SKM-1 treated with dmso at 0.1 percent for 144 hours (cell line): ENCODE measurements around the gene KRTAP12-4.
"Not testable (repeated sequence)": the region's sequence is repeated elsewhere in the genome, so short reads cannot be mapped to it uniquely, and the experiment has no call there.

Experiments
- DNase-seq: peaks from one replicate; lab custom pipeline; 2025; ENCODE audit not compliant: unreplicated experiment; lab: John Stamatoyannopoulos, UW

KRTAP12-4 gene

GRCh38 chr21:44654576-44655175, at the start of gene KRTAP12-4:
KRTAP12-4 (minus strand) TSS chr21:44654659; CDS start chr21:44654614, 45 bp downstream.
- no peak for DNase-seq

GRCh38 chr21:44703731-44704635, 49.5 kb upstream of the KRTAP12-4 start:
- no peak for DNase-seq

- DNase-seq: no peak
These were observed 48.7 kb upstream of the KRTAP12-4 start for GRCh38 chr21:44702973-44703730.

- no peak for DNase-seq
These were observed 47.9 kb upstream of the KRTAP12-4 start for GRCh38 chr21:44702111-44702972.

- no peak for DNase-seq
These were observed 47.1 kb upstream of the KRTAP12-4 start for GRCh38 chr21:44701541-44701940.

GRCh38 chr21:44701023-44701400, 46.6 kb upstream of the KRTAP12-4 start:
- DNase-seq: no peak

- no peak for DNase-seq
These were observed 45.9 kb upstream of the KRTAP12-4 start for GRCh38 chr21:44700101-44701022.

- DNase-seq: no peak
These were observed 45.1 kb upstream of the KRTAP12-4 start for GRCh38 chr21:44699502-44700001.

GRCh38 chr21:44697811-44698734, 43.6 kb upstream of the KRTAP12-4 start:
- no peak for DNase-seq

GRCh38 chr21:44697172-44697810, 42.8 kb upstream of the KRTAP12-4 start, which contains the start of gene KRTAP10-12:
KRTAP10-12 (plus strand) TSS chr21:44697172; CDS start chr21:44697202, 30 bp downstream.
- not testable (repeated sequence) for DNase-seq

GRCh38 chr21:44696572-44696971, 42.1 kb upstream of the KRTAP12-4 start:
- DNase-seq: no peak

GRCh38 chr21:44695641-44696040, 41.2 kb upstream of the KRTAP12-4 start:
- DNase-seq: no peak

GRCh38 chr21:44695184-44695583, 40.7 kb upstream of the KRTAP12-4 start:
- no peak for DNase-seq

- no peak for DNase-seq
These were observed 40.3 kb upstream of the KRTAP12-4 start for GRCh38 chr21:44694776-44695175.

- no peak for DNase-seq
These were observed 38.5 kb upstream of the KRTAP12-4 start for GRCh38 chr21:44692798-44693512.

GRCh38 chr21:44691686-44692085, 37.2 kb upstream of the KRTAP12-4 start:
- DNase-seq: no peak

GRCh38 chr21:44689740-44690139, 35.3 kb upstream of the KRTAP12-4 start:
- not testable (repeated sequence) for DNase-seq
